GM19455 (cell line): ENCODE data around the gene PPEF1.
"Not testable (repeated sequence)": the region's sequence is repeated elsewhere in the genome, so short reads cannot be mapped to it uniquely, and the experiment has no call there.

ENCODE experiments used
- ATAC-seq: cut with Tn5 transposase; IDR thresholded peaks from one replicate; pipeline ENCODE4 v1.9.1; 2021; ENCODE audit not compliant: unreplicated experiment

The PPEF1 gene

DNA sequence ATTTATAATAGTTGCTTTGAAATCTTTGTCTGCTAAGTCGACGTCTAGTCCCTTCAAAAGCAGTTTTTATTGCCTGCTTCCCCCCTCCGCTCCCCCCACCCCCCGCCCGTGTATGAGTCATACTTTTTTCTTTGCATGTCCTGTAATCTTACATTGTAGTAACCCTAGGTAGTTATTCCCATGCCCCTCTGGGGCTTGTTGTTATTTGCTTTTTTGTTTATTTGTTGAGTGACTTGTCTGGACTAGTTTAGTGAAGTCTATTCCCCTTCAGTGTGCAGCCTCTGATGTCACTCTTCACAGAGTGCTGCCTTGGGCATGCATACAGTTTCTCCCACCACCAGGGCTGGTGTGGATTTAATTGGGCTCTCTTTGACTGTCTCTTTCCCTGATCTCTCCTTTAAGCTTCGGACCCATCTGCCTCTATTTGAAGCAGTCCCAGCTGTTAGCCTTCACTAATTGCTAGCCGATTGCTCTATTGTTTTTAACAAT is 86.2 kb downstream of the PPEF1 start:
- no peak for ATAC-seq

DNA sequence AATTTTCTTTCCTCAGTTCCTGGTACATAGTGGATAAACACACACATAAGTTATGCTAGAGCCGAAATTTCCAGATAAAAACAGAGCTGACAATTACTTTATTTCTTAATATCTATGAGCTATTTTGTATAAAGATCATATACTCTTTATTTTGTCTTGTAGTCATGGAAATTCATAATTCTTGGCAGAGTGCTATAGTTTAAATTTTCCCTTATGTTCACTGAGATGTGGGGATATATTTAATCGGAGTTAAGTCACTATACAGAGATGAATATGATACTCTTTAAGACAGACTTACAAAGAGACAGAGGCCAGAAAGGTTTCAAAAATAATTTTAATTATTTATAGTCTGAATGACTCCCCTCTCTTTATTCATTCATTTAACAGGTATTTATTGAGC is 89.7 kb downstream of the PPEF1 start:
- no peak for ATAC-seq

DNA sequence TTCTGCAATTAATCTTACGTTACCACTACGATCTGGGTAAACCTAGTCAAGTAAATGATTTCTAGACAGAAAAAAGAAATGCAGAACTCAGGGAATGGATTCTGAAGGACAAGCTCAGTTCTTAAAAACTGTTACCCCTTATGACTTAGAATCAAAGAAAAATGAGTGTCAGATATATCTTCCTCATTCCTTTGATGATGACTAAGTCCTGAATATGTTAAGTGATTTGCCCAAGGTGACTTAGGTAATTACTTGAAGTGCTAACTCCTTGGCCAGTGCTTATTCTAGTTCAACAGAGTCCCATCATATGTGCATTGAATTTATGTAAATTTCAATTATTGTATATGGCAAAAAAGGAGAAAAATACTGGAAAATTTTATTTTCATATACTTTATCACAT is 92.5 kb downstream of the PPEF1 start:
- no peak for ATAC-seq

DNA sequence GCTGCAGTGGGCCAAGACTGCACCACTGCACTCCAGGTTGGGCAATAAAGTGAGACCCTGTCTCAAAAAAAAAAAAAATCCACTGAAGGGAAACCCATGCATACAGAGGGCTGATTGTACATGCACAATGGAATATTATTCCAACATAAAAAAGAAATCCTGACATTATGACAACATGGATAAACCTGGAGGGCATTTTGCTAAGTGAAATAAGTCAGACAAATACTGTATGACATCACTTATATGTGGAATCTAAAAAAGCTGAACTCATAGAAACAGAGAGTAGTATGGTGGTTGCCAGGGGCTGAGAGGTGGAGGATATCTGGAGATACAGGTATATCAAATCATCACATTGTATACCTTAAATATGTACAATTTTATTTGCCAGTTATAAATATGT is 102.2 kb downstream of the PPEF1 start:
- ATAC-seq, result no peak

DNA sequence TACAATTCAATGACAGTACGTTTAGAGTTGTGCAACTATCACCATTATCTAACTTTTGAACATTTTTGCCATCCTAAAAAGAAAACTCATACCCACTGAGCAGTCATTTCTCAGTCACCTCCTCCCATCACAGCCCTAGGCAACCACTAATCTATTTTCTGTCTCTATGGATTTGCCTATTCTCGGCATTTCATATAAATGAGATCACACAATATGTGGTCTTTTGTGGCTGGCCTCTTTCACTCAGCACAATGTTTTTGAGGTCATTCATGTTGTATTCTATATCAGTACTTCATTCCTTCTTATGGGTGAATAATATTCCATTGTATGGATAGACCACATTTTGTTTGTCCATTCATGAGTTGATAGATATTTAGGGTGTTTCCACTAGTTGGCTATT is 103.0 kb downstream of the PPEF1 start:
- ATAC-seq, result no peak

DNA sequence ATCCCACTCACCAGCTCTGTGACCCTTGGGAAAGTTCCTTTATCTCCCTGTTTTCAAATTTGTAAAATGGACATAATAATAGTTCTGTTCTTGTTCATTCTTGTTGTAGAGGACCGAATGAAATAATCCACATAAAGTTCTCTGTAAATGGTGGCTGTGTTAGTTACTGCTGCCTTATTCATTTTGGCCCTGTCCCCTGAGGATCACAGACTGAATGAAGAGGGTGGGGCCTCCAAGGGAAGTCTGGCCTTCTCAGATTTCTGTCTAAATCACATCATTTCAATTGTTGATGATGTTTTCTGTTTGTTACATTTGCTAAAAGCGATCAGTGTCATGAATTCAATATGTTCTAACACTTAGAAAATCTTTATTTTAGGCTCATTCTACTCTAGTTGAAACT is 117.9 kb downstream of the PPEF1 start:
- no peak for ATAC-seq

DNA sequence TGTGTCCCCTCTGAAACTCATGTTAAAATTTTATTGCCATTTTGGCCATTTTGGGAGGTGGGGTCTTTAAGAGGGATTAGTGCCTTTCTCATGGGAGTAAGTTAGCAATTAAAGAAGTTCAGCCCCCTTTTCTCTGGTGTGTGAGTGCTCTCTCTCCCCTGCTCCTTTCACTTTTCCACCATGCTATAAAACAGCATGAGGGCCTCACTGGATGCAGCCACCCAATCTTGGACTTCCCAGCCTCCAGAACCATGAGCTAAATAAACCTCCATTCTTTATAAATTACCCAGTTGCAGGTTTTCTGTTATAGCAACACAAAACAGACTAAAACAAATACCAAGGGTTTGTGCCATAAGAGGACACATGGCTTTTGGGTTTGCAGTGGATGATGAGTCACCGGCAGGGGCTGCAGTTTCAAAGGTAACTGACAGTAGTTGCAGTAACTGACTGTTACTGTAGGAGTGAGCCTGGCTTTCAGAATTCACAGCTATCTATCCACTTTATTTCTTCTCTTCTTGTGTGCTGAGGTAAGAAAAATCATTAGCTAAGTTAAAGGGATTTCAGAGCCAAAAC is 121.5 kb downstream of the PPEF1 start:
- no peak for ATAC-seq

DNA sequence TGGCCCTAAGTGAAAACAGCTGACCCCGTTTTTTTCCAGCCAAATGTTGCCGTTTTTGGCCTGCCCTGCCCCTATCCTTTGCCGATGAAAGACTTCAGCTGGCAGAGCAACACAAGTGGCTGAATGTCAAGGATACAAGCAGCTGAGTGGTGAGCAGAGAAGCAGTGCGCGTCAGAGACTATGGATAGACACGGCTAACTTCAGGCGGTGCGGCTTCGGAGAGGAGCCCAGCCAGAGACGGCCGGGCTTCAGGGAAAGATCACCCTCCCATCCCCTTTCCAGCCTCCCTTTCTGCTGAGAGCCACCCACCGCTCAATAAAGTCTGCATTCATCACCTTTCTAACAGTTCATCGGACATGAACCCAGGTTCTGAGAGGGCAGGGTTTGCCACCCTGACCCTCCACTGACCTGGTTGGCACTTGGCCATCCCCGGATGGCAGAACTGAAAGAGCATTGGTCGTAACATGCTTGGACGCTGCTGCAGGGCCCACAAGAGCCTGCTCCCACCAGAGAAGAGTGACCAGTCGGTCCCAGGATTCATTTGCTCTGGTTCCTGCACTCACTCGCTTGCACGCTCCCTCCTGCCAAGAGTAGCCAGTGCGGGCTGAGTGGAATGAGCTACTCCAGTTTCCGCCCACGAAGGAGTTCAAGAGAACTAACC is 125.8 kb downstream of the PPEF1 start:
- ATAC-seq, result no peak

DNA sequence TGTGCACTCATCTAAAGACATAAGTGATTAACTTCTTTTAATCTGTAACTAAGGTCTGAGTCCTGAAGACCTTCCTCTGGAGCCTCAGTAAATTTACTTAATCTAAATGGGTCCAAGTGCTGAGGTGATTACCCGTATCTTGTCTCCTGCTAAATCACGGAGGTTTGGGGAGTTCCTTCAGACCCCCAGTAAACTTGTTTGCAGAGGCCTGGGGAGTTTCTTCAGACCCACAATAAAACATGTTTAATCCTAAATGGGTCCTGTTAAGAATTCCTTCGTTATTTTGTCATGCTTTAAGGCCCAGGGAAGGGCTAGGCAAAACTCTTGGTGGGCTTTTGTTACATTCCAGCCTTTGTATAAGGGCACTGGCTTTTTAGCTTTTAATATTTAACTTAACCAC is 140.5 kb downstream of the PPEF1 start:
- ATAC-seq, result not testable (repeated sequence)

DNA sequence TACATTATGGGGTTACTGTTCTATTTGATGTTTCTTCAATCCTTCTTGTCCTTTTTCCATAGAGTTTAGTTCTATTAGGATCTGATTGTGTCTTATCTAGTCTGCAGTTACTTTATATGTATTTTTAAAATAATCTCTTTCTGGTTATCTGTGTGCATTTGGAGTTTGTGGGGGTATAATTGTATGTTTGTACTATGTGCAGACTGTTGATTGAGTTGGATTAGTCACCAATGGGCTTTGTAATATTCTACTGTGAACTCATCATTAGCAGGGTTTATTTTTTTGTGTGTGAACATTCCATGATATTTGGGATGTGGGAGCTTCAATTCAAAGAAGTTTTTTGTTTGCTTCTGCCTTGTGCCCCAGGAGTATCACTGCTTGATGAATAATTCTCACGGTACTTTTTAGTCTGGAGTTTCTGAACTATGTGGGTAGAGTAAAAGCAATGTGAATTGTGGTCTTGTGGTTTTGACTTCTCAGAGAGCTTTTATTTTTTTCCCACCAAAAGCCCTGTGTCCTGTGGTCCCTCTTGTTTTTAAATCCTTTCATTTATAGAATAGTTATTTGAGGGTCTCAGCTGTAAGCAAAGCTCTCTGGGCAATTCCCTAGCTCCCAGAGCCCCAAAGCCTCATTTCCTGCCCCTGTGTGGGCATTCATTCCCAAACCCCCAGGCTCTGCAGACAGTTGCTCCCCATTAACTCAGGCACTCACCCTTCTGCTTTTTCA is 148.6 kb downstream of the PPEF1 start:
- peak; percentile 89 for ATAC-seq

DNA sequence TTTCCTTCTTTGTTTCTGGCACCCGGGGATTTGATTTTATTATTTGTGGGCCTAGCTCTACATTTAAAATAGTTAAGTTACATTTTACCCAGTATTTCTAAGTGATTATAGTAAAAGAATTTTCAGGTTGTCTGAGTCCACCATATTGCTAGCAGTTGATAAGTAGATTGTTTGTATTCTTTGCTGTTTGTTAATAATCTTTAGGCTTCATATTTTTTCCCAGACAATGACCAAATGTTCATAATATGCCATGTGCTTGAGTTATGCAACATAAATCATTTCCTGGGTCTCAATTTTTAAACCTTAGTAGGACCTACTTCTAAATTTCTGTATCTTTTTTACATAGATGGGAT is 149.2 kb downstream of the PPEF1 start:
- ATAC-seq, result no peak

DNA sequence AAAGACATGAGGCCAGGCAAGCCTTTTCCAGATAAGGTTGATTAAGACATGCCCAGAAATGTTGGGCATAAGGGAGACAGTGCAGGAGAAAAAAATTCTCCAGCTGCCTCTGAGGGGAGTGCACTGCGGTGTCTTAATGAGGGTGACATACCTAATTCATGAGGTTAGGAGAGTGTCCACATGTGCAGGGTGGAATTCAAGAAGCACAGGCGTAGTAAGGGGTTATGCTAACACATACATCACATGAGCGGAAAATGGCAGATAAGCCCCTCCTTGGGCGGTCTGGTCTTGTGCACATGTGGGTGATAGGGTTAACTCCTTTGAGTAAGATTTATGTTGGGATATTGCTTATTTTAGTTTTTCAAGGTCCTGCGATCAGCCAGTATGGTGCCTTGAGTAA is 154.1 kb downstream of the PPEF1 start:
- no peak for ATAC-seq

DNA sequence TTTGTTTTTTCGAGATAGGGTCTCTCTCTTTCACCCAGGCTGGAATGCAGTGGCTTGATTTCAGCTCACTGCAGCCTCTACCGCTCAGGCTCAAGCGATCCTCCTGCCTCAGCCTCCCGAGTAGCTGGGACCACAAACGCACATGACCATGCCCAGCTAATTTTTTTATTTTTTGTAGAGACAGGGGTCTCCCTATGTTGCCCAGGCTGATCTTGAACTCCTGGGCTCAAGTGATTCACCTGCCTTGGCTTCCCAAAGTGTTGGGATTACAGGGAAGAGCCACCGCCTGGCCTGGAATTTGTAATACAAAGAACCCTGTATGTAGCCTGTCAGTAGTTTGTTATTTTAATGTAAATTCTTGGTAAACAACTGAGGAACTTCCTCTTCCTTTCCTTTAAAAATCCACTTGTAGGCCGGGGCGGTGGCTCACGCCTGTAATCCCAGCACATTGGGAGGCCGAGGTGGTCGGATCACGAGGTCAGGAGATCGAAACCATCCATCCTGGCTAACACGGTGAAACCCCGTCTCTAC is 157.0 kb downstream of the PPEF1 start:
- ATAC-seq, result no peak

DNA sequence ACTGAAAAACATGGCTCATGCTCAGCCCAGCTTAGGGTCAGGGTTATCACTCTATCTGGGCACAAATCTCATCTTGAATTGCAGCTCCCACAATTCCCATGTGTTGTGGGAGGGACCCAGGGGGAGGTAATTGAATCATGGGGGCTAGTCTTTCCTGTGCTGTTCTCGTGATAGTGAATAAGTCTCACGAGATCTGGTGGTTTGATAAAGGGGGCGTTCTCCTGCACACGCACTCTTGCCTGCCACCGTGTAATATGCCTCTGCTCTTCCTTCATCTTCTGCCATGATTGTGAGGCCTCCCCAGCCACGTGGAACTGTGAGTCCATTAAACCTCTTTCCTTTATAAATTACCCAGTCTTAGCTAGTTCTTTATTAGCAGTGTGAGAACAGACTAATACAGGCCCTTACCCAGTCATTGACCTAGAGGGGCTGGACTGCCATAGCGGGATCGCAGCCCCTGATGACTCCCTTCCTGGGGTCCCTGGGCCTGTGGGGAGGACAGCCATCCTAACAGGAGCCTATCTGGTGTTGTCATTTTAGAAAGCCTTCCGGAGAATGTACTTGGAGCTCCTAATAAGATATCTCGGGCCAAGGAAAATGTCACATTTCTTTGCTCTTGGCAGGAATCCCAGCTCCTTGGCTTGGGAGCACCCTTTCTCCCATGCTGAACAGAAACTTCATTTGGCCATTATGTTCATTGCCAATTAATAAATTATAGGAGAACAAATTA is 163.9 kb downstream of the PPEF1 start:
- no peak for ATAC-seq

DNA sequence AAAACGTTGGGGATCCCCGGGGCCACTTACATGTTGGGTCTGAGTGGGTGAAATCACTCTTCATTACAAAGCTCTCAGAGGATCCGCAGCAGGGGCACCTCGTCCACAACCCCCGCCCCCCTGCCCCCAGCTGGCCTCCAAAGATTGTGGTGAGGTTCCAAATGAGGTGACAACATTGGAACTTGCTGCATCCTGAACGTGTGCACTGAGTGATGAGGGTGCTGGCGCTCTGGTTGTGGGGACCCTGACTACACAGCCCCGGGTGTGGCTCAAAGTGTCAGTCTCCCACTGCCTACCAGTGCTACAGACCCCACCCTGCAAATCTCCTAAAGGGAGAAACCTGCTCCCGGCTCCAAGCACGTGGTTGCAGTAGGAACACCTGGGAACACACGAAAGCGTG is 164.5 kb downstream of the PPEF1 start:
- no peak for ATAC-seq

DNA sequence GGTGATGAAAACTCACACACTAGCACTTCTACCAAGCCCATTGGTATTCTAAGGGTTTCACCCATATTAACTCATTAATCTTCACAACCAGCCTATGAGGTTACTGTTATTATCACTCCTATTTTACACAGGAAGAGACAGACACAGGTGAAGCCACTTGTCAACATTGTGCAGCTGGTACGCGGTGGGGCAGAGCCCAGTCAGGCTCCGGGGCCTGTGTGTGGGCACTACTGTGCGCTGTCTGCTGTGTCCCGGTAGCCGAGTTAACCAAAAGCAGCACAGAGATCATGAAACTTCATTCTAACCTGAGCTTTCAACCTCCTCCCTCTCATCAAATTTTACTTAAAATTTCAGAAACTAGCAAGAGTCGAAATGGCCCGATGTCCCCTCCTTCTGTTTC is 165.2 kb downstream of the PPEF1 start:
- no peak for ATAC-seq

DNA sequence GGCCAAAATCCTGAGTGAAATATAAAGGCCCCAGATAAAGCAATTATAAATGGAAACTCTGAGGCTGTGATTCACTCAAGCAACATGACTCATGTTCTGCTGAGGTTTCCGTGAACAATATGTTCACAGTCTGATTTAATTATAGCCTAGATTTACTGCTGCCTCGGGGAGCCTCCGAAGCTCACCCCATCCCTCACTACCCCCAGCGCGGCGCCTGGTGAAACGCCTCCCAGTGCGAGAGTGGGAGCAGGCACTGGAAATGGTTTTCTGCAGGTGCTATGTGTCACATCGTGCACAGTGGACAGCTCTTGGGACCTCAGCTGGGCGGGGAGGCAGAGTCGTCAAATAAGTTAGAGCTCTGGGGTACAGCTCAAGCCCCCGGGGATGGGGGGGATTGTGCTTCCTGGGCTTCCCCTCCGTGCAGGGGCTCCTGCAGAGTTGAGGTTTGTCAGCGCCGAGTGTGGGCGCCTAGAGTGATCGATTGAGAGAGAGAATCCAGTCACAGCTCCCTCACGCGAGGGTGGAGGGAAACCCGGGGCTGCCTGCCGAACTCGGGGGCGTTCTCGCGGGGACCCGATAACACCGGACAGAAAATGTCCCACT is 165.8 kb downstream of the PPEF1 start:
- ATAC-seq, result no peak

DNA sequence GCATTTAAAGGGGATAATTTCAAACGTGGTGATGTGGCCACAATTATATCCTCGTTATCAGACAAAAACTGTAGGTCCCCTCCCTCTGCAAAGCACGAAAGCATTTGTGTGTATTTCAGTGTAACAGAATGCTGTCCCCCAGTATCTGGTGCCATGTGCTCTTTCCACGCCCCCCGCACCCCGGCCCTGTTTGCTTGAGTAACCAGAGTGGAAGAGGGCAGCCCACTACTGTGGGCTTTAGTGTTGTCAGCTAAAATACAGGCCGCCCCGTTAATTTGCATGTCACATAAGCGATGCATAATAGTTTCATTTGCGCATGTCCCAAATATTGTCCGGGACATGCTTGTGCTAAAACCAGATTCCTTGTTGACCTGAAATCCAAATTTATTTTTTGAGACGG is 166.4 kb downstream of the PPEF1 start:
- no peak for ATAC-seq

DNA sequence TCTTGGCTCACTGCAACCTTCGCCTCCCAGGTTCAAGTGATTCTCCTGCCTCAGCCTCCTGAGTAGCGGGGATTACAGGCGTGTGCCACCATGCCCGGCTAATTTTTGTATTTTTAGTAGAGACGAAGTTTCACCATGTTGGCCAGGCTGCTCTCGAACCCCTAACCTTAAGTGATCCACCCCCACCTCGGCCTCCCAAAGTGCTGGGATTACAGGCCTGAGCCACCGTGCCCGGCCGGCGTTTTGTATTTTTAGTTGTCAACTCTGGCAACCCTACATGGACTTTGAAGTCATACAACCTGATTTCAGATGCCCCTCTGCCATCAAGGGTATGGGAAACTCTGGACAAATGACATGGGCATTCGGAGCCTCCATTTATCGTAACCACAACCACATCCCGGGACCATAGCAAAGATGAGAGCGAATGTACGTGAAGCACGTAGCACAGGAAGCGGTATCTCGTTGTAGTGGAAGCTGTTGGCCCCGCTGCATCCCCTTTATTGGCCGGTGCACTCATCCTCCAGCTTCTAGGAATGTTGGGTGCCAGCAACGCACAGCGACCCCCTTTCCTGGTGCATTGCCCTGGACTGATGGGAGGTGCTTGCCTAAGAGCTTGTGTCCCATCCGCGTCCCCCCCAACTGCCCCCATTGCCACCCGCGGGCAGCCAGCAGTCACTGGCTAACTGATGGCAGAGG is 167.3 kb downstream of the PPEF1 start:
- ATAC-seq, result no peak

DNA sequence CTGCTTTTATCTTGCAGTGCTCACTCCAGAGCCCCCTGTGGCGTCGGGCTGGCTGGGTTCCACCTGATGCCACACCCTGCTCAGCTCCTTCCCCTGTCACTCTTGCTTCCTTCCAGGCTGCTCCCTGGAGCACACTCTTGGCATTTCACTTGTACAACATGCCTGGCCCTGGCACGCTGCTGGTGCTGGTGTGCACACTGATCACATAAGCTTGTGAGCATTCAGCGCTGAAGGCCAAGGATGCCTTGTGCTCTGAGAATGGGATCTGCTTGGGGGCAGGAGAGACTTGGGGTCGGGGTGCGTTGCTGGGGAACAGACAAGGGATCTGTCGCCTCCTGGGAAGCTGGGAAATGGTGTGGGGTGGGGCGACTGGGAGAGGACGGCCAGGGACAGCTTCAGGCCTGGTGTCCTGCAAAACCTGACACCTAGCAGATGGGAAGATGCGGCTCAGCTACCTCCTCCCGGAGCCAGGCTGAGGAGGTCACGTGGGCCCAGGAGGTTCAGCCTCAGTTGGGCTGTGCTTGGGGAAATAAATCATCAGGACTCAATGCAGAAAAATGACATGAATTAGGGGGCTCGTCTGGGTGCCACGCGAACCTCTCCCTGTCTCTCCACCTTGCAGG is 167.9 kb downstream of the PPEF1 start:
- no peak for ATAC-seq
